ENCODE measurements around the gene CMBL.
"Not testable (repeated sequence)": the region's sequence is repeated elsewhere in the genome, so short reads cannot be mapped to it uniquely, and the experiment has no call there.

The CMBL gene

GRCh38 chr5:10257870-10258269 is 49.8 kb downstream of the CMBL start:
- DNase-seq (ENCODE audit: low read depth), result no peak

DNA sequence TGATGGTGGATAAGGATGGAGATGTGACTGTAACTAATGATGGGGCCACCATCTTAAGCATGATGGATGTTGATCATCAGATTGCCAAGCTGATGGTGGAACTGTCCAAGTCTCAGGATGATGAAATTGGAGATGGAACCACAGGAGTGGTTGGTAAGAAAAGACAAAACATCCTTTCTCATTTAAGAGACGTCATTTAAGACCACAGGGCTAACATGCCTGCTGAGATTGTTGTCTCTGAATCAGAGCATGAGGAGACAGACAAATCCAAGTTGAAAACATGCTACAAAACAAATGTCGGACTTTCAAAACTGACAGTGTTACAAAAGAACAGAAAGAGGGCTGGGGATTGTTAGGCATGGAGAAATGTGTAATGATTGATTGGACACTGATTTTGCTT is 53.0 kb downstream of the CMBL start:
- no peak for DNase-seq (ENCODE audit: low read depth)

GRCh38 chr5:10253390-10253789 is 54.3 kb downstream of the CMBL start:
- DNase-seq (ENCODE audit: low read depth), result no peak

DNA sequence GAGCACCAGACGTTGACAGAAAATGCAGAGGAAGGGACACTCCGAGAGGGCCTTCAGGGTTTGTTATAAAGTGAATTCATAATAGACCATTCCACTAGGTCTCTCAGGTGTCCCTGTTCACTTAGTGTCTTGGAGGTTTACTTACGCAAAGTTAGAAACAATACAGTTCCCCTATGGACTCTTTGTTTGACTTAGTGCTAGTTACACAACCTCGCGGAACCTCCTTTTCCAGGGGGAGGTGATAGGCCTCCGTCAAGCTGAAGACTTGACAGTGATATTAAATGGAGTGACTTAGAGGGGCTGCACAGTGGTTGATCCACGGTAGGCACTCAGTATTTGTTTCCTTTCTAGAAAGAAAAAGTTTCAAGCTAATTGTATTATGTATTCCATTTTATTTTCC is 56.3 kb downstream of the CMBL start:
- DNase-seq (ENCODE audit: low read depth), result no peak

DNA sequence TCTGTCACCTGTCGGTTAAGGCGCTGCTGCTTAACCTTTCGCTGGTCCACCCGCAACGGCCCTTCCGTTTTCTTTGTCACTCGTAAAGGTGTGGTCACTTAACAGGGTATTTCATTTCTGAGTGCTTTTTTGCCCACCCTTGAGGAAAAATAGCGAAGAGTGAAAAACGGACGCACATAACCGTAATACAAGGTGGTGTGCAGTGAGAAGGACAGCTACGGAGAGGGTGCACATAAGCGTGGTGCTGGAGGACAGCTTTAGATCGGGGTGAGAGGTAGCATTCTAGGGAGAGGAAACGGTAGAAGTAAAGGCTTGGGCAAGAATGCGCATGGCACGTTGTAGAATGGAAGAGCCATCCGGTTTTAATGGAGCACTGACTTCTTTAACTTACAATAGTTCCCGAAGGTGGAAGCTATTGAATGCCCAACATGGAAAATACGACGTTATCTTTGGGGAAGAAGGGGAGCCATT is 56.9 kb downstream of the CMBL start:
- DNase-seq (ENCODE audit: low read depth), result no peak

DNA sequence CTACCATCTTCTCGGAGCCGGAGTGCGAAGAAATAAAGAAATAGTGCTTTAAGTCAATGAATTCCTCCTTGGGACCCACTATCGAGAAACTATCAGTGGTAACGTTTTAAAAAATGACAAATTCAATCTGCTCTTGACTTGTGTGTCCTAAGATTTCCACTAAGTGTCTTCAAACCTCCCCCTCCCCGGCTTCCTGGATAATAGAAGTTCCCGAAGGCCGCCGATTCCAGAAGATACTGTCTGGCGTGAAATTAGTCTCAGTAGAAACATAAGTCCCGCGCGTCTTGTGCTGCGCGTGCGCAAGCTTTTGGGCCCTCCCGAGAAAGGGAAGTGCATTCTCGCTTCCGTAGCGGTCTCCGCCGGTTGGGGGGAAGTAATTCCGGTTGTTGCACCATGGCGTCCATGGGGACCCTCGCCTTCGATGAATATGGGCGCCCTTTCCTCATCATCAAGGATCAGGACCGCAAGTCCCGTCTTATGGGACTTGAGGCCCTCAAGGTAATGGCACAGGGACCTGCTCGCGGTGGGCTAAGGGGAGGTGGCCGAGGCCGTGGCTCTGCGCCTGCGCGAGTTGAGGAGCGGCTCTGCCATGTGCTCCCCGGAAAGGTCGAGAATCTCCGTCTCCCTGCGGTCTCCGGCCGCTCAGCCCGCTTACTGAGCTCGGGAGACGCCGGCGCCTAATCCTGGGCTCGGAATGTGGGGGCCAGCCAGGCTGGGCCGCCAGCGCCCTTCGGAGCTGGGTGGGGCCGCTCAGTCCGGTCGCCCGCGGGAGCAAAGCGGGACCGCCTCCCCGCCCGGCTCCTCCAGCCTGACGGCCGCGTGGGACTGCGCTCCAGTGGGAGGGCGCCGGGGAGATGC is 57.5 kb downstream of the CMBL start, which contains the start of gene CCT5:
Gene CCT5 (plus strand): TSS at position 333 of the 858 bp plus-strand sequence. CDS start 61 bp downstream, at position 394.
- peak; percentile 83 for DNase-seq (ENCODE audit: low read depth)

- no peak for DNase-seq (ENCODE audit: low read depth)
Observed at GRCh38 chr5:10248378-10249260, 59.1 kb downstream of the CMBL start.

DNA sequence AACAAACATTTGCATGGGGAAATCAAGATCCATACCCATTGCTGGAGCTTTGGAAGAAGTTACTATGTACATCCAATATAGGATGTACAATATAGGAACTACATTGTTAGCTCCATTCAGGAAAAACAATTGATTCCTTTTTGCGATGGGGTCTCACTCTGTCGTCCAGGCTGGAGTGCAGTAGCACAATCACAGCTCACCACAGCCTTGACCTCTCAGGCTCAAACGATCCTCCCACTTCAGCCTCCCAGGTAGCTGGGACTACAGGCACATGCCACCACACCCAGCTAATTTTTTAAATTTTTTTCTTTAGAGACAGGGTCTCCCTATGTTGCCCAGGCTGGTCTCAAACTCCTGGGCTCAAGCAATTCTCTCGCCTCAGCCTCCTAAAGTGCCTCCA is 60.5 kb downstream of the CMBL start:
- not testable (repeated sequence) for DNase-seq (ENCODE audit: low read depth)

- no peak for DNase-seq (ENCODE audit: low read depth)
Observed at GRCh38 chr5:10246761-10247160, 60.9 kb downstream of the CMBL start.

GRCh38 chr5:10244342-10244944 is 63.3 kb downstream of the CMBL start:
- DNase-seq (ENCODE audit: low read depth), result no peak

DNA sequence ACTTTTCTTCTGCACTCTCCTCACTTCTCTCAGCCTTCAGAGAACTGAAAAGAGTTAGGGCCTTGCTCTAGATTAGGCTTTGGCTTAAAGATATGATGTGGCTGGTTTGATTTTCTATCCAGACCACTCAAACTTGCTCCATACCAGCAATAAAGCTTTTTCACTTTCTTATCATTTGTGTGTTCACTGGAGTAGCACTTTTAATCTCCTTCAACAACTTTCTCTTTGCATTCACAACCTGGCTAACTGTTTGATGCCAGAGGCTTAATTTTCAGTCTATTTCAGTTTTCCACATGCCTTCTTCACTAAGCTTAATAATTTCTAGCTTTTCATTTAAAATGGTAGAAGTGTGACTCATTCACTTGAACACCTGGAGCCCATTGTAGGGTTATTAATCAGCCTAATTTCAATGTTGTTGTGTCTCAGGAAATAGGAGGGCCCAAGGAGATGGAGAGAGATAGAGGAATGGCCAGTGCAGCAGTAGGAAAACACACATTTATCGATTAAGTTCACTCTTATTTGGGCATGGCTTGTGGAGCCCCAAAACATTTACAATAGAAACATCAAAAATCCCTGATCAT is 64.0 kb downstream of the CMBL start:
- DNase-seq (ENCODE audit: low read depth), result no peak

DNA sequence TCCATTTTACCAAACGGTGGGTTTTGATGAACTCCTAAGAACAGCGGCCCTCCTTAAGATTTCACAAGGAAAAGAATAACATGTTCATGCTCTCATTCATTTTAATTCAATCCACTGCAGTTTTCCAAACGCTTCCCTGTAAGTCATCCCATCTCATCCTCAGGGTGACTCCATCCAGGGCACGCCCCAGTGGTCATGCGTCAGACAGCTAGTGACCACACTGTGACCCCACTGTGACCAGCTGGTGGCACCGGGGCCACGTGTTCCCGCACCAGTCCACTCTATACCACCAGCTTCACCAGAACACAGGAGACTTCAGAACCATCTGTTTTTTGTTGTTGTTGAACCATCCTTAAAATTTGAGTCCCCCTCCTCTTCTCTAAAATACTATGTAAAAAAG is 72.4 kb downstream of the CMBL start:
- DNase-seq (ENCODE audit: low read depth), result no peak

DNA sequence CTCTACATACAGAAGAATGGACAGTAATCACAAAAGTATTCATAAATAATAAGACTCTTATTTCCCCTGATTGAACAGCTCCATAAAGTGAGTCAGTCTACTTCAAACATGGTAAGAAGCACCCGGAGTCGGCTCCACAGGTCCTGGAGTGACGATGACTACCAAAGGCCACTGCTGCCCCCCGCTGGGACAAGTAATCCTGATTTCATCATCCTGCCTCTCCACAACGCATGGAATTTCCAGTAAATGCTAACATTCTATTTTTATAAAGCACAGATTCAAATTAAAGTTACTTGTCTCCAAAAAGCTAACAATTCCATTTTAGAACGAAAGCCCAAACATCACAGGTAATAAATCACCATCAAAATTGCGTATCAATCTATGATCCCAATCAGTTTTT is 74.2 kb downstream of the CMBL start:
- no peak for DNase-seq (ENCODE audit: low read depth)

DNA sequence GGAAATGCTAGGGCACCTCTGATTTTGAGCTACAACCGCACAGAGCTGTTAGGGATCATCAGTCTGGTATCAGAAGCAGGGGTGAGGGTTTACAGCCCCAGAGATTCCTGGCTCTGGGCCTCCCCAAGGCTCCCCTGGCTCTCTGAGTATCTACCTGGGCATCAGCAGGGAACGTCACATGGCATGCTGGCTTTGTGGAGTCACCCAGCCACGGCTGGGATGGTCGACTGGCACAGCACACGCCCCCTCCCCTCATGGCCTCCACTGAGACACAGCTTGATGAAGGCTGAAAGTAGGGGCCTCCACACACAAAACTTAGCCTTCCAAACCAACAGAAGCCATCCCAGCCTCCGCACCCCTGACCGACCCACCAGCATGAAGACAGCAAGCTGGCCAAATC is 74.7 kb downstream of the CMBL start:
- DNase-seq (ENCODE audit: low read depth), result no peak

GRCh38 chr5:10232386-10232785 is 75.3 kb downstream of the CMBL start:
- DNase-seq (ENCODE audit: low read depth), result no peak

- no peak for DNase-seq (ENCODE audit: low read depth)
Observed at GRCh38 chr5:10229306-10230048, 78.2 kb downstream of the CMBL start.

DNA sequence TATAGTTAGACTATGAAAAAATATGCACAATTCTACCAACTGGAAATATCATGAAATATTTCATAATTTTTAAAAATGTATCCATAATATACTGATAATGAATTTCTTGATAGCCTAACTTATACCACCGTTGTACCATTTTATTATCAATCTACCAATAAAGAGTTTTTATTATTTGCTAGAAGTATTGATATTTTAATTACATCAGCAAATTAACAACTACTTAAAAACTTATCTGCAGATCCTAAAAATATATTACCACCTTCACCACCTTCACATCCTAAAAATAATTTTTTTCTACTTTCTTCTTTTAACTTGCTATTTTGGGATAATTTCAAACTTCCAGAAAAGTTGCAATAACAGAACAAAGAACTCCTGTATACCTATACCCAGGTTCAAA is 79.4 kb downstream of the CMBL start:
- no peak for DNase-seq (ENCODE audit: low read depth)

Data from activated T-helper 1 cell treated with Interleukin-2 at 50 U/mL for 16 hours (primary cell).